ELF-1 (cell line): Measurements from ENCODE around the gene VPS51.

Experiments used
- DNase-seq: peaks from one replicate; pipeline ENCODE4 v3.0.0-alpha.2; 2016; ENCODE audit warnings: low read depth, low spot score

The VPS51 gene

GRCh38 chr11:65107078-65107477, 11.1 kb downstream of the VPS51 start:
- DNase-seq, result no peak

GRCh38 chr11:65107751-65108468, 11.9 kb downstream of the VPS51 start:
- DNase-seq, result no peak

- no peak for DNase-seq
These were observed 12.6 kb downstream of the VPS51 start for GRCh38 chr11:65108469-65109123.

- no peak for DNase-seq
These were observed 13.5 kb downstream of the VPS51 start for GRCh38 chr11:65109231-65110198.

- DNase-seq, result peak; percentile 95
These were observed 14.4 kb downstream of the VPS51 start for GRCh38 chr11:65110354-65110861.

- no peak for DNase-seq
These were observed 15.2 kb downstream of the VPS51 start for GRCh38 chr11:65111159-65111743.

GRCh38 chr11:65111744-65112545, 15.9 kb downstream of the VPS51 start, which contains the start of gene TM7SF2:
Gene TM7SF2 (plus strand): TSS chr11:65111872. CDS start chr11:65112016, 144 bp downstream.
- peak; percentile 97 for DNase-seq

- DNase-seq, result peak; percentile 60
These were observed 16.7 kb downstream of the VPS51 start for GRCh38 chr11:65112546-65113360.

GRCh38 chr11:65113361-65113756, 17.3 kb downstream of the VPS51 start:
- DNase-seq, result no peak

GRCh38 chr11:65113839-65114238, 17.8 kb downstream of the VPS51 start:
- DNase-seq, result no peak

GRCh38 chr11:65114538-65115171, 18.6 kb downstream of the VPS51 start:
- DNase-seq, result no peak

- no peak for DNase-seq
These were observed 19.5 kb downstream of the VPS51 start for GRCh38 chr11:65115361-65116082.

- DNase-seq, result peak; percentile 44
These were observed 20.6 kb downstream of the VPS51 start for GRCh38 chr11:65116370-65117205.

- DNase-seq, result peak; percentile 100
These were observed 21.4 kb downstream of the VPS51 start, which contains the start of gene ZNHIT2 for GRCh38 chr11:65117206-65118096. Gene ZNHIT2 (minus strand): TSS chr11:65117701. CDS start chr11:65117653, 48 bp downstream.

- no peak for DNase-seq
These were observed 22.3 kb downstream of the VPS51 start for GRCh38 chr11:65118097-65118837.
